MM.1S (cell line): ENCODE data around the gene SOX9.

ENCODE experiments used
- DNase-seq: peaks from one replicate; pipeline ENCODE4 v3.0.0-alpha.2; 2015
- H2AFZ ChIP-seq: fragments of 300-600 bp; sonication (generic); 2 replicates; pipeline ENCODE4 v1.6.0; 2016; ENCODE audit warnings: antibody characterized with exemption, low read length
- H3F3A ChIP-seq: fragments of 300-600 bp; sonication (generic); 2 replicates; pipeline ENCODE4 v1.6.1; 2016; ENCODE audit warnings: mild to moderate bottlenecking, antibody characterized with exemption, low read length, moderate library complexity, mixed read lengths; ENCODE audit not compliant: insufficient read depth
- H3K27ac ChIP-seq: fragments of 300-600 bp; sonication (generic); 2 replicates; pipeline ENCODE4 v1.5.1; 2016; ENCODE audit warnings: mild to moderate bottlenecking, low read length
- H3K27me3 ChIP-seq: fragments of 300-600 bp; sonication (generic); replicated peaks from 2 replicates; pipeline ENCODE4 v1.6.0; 2016; ENCODE audit warnings: low read length; ENCODE audit not compliant: insufficient read depth
- H3K36me3 ChIP-seq: fragments of 300-600 bp; sonication (generic); replicated peaks from 2 replicates; pipeline ENCODE4 v1.6.1; 2016; ENCODE audit warnings: mild to moderate bottlenecking, low read length, mixed read lengths; ENCODE audit not compliant: insufficient read depth
- H3K4me1 ChIP-seq: fragments of 300-600 bp; sonication (generic); 2 replicates; pipeline ENCODE4 v1.6.1; 2016; ENCODE audit warnings: low read length, mixed read lengths
- H3K4me2 ChIP-seq: fragments of 300-600 bp; sonication (generic); 2 replicates; pipeline ENCODE4 v1.6.0; 2016; ENCODE audit warnings: low read depth, low read length
- H3K4me3 ChIP-seq: fragments of 300-600 bp; sonication (generic); 2 replicates; pipeline ENCODE4 v1.5.1; 2016; ENCODE audit warnings: low read length, mixed read lengths
- H3K79me2 ChIP-seq: fragments of 300-600 bp; sonication (generic); 2 replicates; pipeline ENCODE4 v1.6.1; 2016; ENCODE audit warnings: mixed run types, low read length, mixed read lengths
- H3K9ac ChIP-seq: fragments of 300-600 bp; sonication (generic); 2 replicates; pipeline ENCODE4 v1.6.1; 2016; ENCODE audit warnings: low read length, mixed read lengths
- H3K9me2 ChIP-seq: fragments of 300-600 bp; sonication (generic); replicated peaks from 2 replicates; pipeline ENCODE4 v1.6.1; 2016; ENCODE audit warnings: mild to moderate bottlenecking, low read length, mixed read lengths; ENCODE audit not compliant: insufficient read depth
- H3K9me3 ChIP-seq: fragments of 300-600 bp; sonication (generic); replicated peaks from 2 replicates; pipeline ENCODE4 v1.6.1; 2016; ENCODE audit warnings: mild to moderate bottlenecking, low read length, mixed read lengths; ENCODE audit not compliant: insufficient read depth
- H4K20me1 ChIP-seq: fragments of 300-600 bp; sonication (generic); 2 replicates; pipeline ENCODE4 v1.6.1; 2016; ENCODE audit warnings: mild to moderate bottlenecking, low read length, moderate library complexity, mixed read lengths; ENCODE audit not compliant: insufficient read depth
- EZH2 ChIP-seq: fragments of 300-600 bp; sonication (generic); optimal IDR thresholded peaks from 2 replicates; pipeline ENCODE3; 2017; ENCODE audit warnings: low read depth, mild to moderate bottlenecking, antibody characterized with exemption, low read length, mixed read lengths
- EZH2phosphoT487 ChIP-seq: fragments of 300-600 bp; sonication (generic); IDR thresholded peaks from 2 replicates; pipeline ENCODE4 v1.6.1; 2018; ENCODE audit warnings: antibody characterized with exemption, low read length
- TF ChIP-seq, protein P1 (sequence below): fragments of 300-600 bp; sonication (generic); IDR thresholded peaks from 2 replicates; pipeline ENCODE4 v1.5.1; 2016; ENCODE audit warnings: antibody characterized with exemption, low read length, mixed read lengths

Gene SOX9

GRCh38 chr17:72134608-72135394 is 14.0 kb downstream of the SOX9 start:
- H3K27me3 ChIP-seq = no peaks in the 10 kb centered on the region
- no peaks in the 10 kb centered on the region for H3F3A ChIP-seq
- H3K27ac ChIP-seq = no peak overlapping the region
- H4K20me1 ChIP-seq = no peaks in the 10 kb centered on the region
- no peaks in the 10 kb centered on the region for H3K9me3 ChIP-seq
- no peaks in the 10 kb centered on the region for H3K79me2 ChIP-seq
- H3K36me3 ChIP-seq = no peaks in the 10 kb centered on the region
- DNase-seq = no peak
- peak overlapping the region; percentile 2; the same call in 1 of the 2 replicates for H3K4me2 ChIP-seq
- no peaks in the 10 kb centered on the region for H3K9me2 ChIP-seq
- no peaks in the 10 kb centered on the region for H3K4me1 ChIP-seq
- H3K9ac ChIP-seq = no peak overlapping the region
- TF ChIP-seq EZH2 = no peak
- H2AFZ ChIP-seq = no peak overlapping the region
- H3K4me3 ChIP-seq = no peak overlapping the region

- Histone ChIP-seq H3K79me2 (no peaks in the 10 kb centered on the region), H3K4me2 (no peak overlapping the region), H3K4me1 (no peaks in the 10 kb centered on the region), H3K27me3 (no peaks in the 10 kb centered on the region), H3K27ac (no peak overlapping the region), H3K36me3 (no peaks in the 10 kb centered on the region), H3K9ac (no peak overlapping the region), H3K4me3 (no peak overlapping the region), H4K20me1 (no peaks in the 10 kb centered on the region), H3K9me2 (no peaks in the 10 kb centered on the region), H2AFZ (no peak overlapping the region), H3F3A (no peaks in the 10 kb centered on the region), H3K9me3 (no peaks in the 10 kb centered on the region)
- DNase-seq = no peak
- no peak for TF ChIP-seq EZH2phosphoT487
- TF ChIP-seq, protein P1, sequence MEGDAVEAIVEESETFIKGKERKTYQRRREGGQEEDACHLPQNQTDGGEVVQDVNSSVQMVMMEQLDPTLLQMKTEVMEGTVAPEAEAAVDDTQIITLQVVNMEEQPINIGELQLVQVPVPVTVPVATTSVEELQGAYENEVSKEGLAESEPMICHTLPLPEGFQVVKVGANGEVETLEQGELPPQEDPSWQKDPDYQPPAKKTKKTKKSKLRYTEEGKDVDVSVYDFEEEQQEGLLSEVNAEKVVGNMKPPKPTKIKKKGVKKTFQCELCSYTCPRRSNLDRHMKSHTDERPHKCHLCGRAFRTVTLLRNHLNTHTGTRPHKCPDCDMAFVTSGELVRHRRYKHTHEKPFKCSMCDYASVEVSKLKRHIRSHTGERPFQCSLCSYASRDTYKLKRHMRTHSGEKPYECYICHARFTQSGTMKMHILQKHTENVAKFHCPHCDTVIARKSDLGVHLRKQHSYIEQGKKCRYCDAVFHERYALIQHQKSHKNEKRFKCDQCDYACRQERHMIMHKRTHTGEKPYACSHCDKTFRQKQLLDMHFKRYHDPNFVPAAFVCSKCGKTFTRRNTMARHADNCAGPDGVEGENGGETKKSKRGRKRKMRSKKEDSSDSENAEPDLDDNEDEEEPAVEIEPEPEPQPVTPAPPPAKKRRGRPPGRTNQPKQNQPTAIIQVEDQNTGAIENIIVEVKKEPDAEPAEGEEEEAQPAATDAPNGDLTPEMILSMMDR = no peak
- no peak for TF ChIP-seq EZH2
Measured at GRCh38 chr17:72135546-72136325, 14.9 kb downstream of the SOX9 start.

GRCh38 chr17:72136692-72137091 is 15.9 kb downstream of the SOX9 start:
- Histone ChIP-seq H3K27ac (no peak overlapping the region), H3K4me1 (no peaks in the 10 kb centered on the region), H3K4me2 (no peak overlapping the region), H3F3A (no peaks in the 10 kb centered on the region), H3K36me3 (no peaks in the 10 kb centered on the region), H3K9ac (no peak overlapping the region), H3K9me3 (no peaks in the 10 kb centered on the region), H3K4me3 (no peak overlapping the region), H3K9me2 (no peaks in the 10 kb centered on the region), H3K79me2 (no peaks in the 10 kb centered on the region), H3K27me3 (no peaks in the 10 kb centered on the region), H2AFZ (no peak overlapping the region), H4K20me1 (no peaks in the 10 kb centered on the region)
- TF ChIP-seq, protein P1 = no peak
- TF ChIP-seq EZH2phosphoT487 (no peak), EZH2 (no peak)
- DNase-seq = no peak
